Neural crest cell (in vitro differentiated cells): ENCODE results near the gene BNIP5. TPM values are rescaled to one million over a fixed set of nuclear protein-coding genes. Genes with fewer than 3 reads are reported as not detected.
"Not testable (repeated sequence)": the region's sequence is repeated elsewhere in the genome, so short reads cannot be mapped to it uniquely, and the experiment has no call there.

Source experiments
- DNase-seq: peaks from one replicate; pipeline ENCODE4 v3.0.0; 2021; ENCODE audit warnings: low read depth, mixed read lengths, low spot score
- H3K27ac Mint-ChIP-seq: one replicate; pipeline ENCODE4 v1.8.0; 2021; ENCODE audit warnings: mild to moderate bottlenecking, mixed read lengths; ENCODE audit not compliant: unreplicated experiment
- H3K27me3 Mint-ChIP-seq: 2 replicates; pipeline ENCODE4 v1.8.0; 2021; ENCODE audit warnings: low read depth, mild to moderate bottlenecking, mixed read lengths
- H3K36me3 Mint-ChIP-seq: 2 replicates; pipeline ENCODE4 v1.8.0; 2021; ENCODE audit warnings: low read depth, mild to moderate bottlenecking, mixed read lengths
- H3K4me1 Mint-ChIP-seq: 2 replicates; pipeline ENCODE4 v1.8.0; 2021; ENCODE audit warnings: mixed read lengths
- H3K4me3 Mint-ChIP-seq: one replicate; pipeline ENCODE4 v1.8.0; 2021; ENCODE audit warnings: mild to moderate bottlenecking, mixed read lengths
- H3K9me3 Mint-ChIP-seq: 2 replicates; pipeline ENCODE4 v1.8.0; 2021; ENCODE audit warnings: mixed read lengths
- total RNA-seq: library from RNA; stranded (reverse); gene quantifications from 2 replicates; pipeline ENCODE4 v1.2.1, GENCODE V29; 2021
- TF ChIP-seq, protein P1 (sequence below): fragments of 200-600 bp; sonication (generic); conservative IDR thresholded peaks from 2 replicates; pipeline ENCODE4 v1.5.0; 2021; ENCODE audit warnings: antibody characterized with exemption, mild to moderate bottlenecking

The BNIP5 gene
- total RNA-seq, 1 donor from 2014 or later: not detected

DNA sequence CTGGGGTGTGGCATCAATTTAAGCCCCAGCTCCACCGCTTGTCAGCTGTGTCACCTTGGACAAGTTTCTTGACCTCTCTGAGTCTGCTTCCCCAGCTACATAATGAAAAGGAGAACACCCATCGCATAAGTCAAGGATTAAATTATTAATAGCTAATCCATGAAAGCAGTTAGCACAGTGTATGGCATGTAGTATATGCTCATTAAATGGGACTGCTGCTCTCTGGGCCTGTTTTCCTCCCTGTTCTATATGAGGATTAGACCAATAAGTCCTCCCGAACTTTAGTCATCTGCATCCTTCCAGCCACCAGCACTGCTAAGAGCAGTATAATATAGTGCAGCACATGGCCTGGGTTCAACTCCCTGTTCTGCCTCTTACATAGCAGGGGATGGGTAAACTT is 31.1 kb upstream of the BNIP5 start:
- TF ChIP-seq, protein P1, sequence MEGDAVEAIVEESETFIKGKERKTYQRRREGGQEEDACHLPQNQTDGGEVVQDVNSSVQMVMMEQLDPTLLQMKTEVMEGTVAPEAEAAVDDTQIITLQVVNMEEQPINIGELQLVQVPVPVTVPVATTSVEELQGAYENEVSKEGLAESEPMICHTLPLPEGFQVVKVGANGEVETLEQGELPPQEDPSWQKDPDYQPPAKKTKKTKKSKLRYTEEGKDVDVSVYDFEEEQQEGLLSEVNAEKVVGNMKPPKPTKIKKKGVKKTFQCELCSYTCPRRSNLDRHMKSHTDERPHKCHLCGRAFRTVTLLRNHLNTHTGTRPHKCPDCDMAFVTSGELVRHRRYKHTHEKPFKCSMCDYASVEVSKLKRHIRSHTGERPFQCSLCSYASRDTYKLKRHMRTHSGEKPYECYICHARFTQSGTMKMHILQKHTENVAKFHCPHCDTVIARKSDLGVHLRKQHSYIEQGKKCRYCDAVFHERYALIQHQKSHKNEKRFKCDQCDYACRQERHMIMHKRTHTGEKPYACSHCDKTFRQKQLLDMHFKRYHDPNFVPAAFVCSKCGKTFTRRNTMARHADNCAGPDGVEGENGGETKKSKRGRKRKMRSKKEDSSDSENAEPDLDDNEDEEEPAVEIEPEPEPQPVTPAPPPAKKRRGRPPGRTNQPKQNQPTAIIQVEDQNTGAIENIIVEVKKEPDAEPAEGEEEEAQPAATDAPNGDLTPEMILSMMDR: no peak
- H3K4me3 Mint-ChIP-seq: no peak overlapping the region
- H3K9me3 Mint-ChIP-seq: no peaks in the 10 kb centered on the region
- no peaks in the 10 kb centered on the region for H3K36me3 Mint-ChIP-seq
- no peak overlapping the region for H3K27ac Mint-ChIP-seq
- no peak for DNase-seq
- peaks cover 3% of the 10 kb centered on the region for H3K4me1 Mint-ChIP-seq
- no peaks in the 10 kb centered on the region for H3K27me3 Mint-ChIP-seq

DNA sequence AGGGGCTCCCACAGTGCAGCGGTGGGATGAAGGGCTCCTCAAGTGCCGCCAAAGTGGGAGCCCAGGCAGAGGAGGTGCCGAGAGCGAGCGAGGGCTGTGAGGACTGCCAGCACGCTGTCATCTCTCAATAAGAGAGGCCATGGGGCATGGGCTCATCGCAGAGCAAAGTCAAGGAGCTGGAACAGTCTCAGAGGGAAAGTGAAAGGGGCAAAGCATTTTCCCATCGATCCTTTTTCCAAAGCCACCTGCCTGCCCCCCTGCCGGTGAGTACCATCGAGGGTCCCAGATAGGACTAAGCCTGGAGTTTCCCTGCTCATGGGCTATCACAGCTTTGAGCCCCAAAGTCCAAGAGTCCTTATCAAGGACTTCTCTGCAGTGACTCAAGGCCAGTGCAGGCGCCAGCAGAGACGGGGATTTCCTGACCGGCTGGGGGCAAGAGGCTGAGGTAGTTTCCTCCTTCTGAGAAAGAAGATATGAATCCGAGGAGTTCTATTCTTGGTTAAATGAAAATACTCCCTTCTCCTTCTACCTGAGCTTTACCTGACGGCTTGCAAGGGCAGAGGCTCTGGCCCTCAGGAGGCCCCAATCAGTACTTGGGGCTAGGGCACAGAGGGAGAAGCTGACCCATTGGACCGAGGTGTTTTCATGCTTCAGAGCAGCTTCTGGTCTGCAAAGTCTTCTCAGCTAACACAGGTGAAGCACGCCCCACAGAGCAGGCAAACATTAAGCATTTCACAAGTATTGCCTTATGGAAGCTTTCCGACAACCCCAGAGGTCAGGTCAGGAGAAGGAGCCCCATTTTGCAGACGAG is 28.2 kb upstream of the BNIP5 start:
- Mint-ChIP-seq H3K4me1 (peaks cover 9% of the 10 kb centered on the region), H3K36me3 (no peaks in the 10 kb centered on the region), H3K9me3 (no peaks in the 10 kb centered on the region), H3K27ac (no peak overlapping the region), H3K4me3 (no peak overlapping the region), H3K27me3 (no peaks in the 10 kb centered on the region)
- TF ChIP-seq, protein P1: no peak
- DNase-seq: no peak

DNA sequence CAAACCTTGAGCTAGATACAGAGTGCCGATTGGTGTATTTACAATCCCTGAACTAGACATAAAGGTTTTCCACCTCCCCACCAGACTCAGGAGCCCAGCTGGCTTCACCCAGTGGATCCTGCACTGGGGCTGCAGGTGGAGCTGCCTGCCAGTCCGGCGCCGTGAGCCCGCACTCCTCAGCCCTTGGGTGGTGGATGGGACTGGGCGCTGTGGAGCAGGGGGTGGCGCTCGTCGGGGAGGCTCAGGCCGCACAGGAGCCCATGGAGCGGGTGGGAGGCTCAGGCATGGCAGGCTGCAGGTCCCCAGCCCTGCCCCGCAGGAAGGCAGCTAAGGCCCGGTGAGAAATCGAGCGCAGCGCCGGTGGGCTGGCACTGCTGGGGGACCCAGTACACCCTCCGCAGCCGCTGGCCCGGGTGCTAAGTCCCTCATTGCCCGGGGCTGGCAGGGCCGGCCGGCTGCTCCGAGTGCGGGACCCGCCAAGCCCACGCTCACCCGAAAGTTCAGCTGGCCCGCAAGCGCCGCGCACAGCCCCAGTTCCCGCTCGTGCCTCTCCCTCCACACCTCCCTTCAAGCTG is 27.5 kb upstream of the BNIP5 start:
- not testable (repeated sequence) for H3K9me3 Mint-ChIP-seq, H3K36me3 Mint-ChIP-seq, H3K4me3 Mint-ChIP-seq, DNase-seq, H3K27me3 Mint-ChIP-seq, H3K27ac Mint-ChIP-seq
- H3K4me1 Mint-ChIP-seq: peaks cover 13% of the 10 kb centered on the region

DNA sequence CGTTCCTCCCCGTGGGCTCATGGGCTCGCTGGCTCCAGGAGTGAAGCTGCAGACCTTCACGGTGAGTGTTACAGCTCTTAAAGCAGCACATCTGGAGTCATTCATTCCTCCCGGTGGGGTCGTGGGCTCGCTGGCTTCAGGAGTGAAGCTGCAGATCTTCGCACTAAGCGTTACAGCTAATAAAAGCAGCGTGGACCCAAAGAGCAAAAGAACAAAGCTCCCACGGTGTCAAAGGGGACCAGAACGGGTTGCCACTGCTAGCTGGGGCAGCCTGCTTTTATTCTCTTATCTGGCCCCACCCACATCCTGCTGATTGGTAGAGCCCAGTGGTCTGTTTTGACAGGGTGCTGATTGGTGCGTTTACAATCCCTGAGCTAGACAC is 26.7 kb upstream of the BNIP5 start:
- Mint-ChIP-seq H3K27ac (peak overlapping the region; percentile 79), H3K4me1 (peaks cover 19% of the 10 kb centered on the region)
- not testable (repeated sequence) for DNase-seq, H3K9me3 Mint-ChIP-seq, H3K36me3 Mint-ChIP-seq, H3K27me3 Mint-ChIP-seq, H3K4me3 Mint-ChIP-seq

DNA sequence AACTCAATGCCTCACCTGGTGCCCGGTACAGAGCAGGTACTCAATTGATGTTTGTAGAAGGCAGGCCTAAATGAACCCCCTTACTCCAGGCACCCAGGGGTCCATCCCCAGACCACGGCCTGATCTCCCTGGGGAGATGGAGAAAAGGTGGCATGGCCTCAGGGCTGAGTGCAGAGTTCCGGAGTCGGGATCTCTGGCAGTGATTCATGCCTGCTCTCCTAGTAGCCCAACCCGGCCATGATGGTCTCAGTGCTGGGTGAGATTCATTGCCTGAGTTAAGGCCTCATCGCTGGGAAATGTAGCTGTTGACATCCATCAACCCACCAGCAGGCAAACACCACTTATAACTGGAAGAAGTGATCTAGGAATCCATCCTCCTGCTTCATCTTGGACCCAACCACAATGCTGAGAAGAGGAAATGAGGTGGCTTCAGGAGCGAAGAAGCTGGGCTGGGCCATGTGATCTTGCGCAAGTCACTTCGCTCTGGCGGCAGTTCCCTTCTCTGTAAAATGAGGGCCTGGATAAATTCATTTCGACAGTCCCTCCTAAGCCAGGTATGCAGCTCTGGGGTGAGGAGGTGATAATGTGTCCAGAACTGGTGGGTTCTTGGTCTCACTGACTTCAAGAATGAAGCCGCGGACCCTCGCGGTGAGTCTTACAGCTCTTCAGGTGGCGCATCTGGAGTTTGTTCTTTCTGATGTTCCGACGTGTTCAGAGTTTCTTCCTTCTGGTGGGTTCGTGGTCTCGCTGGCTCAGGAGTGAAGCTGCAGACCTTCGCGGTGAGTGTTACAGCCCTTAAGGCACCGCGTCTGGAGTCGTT is 26.1 kb upstream of the BNIP5 start:
- peaks cover 25% of the 10 kb centered on the region for H3K4me1 Mint-ChIP-seq
- no peak for DNase-seq
- TF ChIP-seq, protein P1: no peak
- no peaks in the 10 kb centered on the region for H3K36me3 Mint-ChIP-seq
- H3K27ac Mint-ChIP-seq: peak overlapping the region; percentile 79
- H3K27me3 Mint-ChIP-seq: no peaks in the 10 kb centered on the region
- no peaks in the 10 kb centered on the region for H3K9me3 Mint-ChIP-seq
- no peak overlapping the region for H3K4me3 Mint-ChIP-seq

DNA sequence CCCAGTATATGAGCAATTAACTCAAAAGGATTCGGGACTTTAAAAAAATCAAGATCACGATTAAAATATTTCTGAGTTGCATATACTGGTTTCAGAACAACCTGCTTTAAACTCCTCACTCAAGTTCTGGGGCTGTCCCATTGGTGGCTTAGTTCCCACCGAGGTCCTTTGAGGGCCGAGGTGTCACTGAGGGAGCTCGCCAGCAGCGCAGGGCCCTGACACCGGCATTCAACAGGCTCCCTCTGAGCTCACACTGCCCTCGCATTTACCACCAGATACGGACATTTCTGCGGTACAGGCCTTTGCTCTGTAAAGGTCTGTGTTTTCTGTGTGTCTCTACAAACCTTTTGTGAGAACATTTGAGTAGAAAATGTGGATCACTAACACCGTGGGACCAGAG is 24.4 kb upstream of the BNIP5 start:
- Mint-ChIP-seq H3K27ac (no peak overlapping the region), H3K9me3 (no peaks in the 10 kb centered on the region), H3K36me3 (no peaks in the 10 kb centered on the region), H3K4me3 (no peak overlapping the region), H3K27me3 (no peaks in the 10 kb centered on the region), H3K4me1 (peaks cover 30% of the 10 kb centered on the region)
- TF ChIP-seq, protein P1: no peak
- no peak for DNase-seq
